HCT116 (cell line): ENCODE measurements around the gene SIPA1L3.

ENCODE experiments used
- CTCF ChIP-seq, 3 experiments: fragments of 200-600 bp in 1 of 3; sonication (generic) in 1 of 3; IDR thresholded peaks in 2 of 3; conservative IDR thresholded peaks in 1 of 3; 2 replicates each; pipeline ENCODE4 v1.5.1; 2012 to 2017; ENCODE audit warnings: low read depth in 2 of 3, low read length in 2 of 3, antibody characterized with exemption in 1 of 3, borderline replicate concordance in 1 of 3, control low read depth in 1 of 3, mild to moderate bottlenecking in 1 of 3, mixed read lengths in 1 of 3, mixed run types in 1 of 3, moderate library complexity in 1 of 3; ENCODE audit not compliant: insufficient read depth in 1 of 3
- POLR2A ChIP-seq: IDR thresholded peaks from 2 replicates; pipeline ENCODE4 v1.7.0; 2011; ENCODE audit warnings: borderline replicate concordance; ENCODE audit not compliant: insufficient read depth, insufficient read length; ENCODE audit errors: extremely low read depth
- REST ChIP-seq: IDR thresholded peaks from 2 replicates; pipeline ENCODE4 v1.6.1; 2012; ENCODE audit warnings: low read depth

DNA sequence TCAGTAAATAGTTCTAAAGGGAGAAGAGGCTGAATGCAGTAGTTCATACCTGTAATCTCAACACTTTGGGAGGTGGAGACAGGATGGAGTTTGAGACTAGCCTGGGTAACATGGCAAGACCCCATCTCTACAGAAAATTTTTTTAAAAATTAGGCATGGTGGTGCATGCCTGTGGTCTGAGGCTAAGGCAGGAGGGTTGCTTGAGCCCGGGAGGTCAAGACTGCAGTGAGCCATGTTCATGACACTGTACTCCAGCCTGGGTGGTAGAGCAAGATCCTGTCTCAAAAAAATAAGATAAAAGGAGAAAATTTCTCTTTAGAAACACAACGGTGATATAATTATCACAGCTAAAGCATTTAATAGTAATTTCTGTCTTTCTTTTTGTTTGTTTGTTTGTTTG, 57.1 kb downstream of the SIPA1L3 start:
- TF ChIP-seq POLR2A (no peak), CTCF (IDR thresholded peaks at IDR 0.05 in 2 of 3, conservative IDR thresholded peaks at IDR 0.05 in 1 of 3; ENCODE audit: borderline replicate concordance in 1 of 3, insufficient read depth in 1 of 3, low read depth in 2 of 3, low read length in 2 of 3) (no peak), REST (no peak)
